HL-60 (cell line): ENCODE results near the gene DOCK10.

Experiments
- DNase-seq, 2 experiments: peaks; one replicate each; pipeline ENCODE4 v3.0.0-alpha.2; 2010 to 2020; ENCODE audit warnings: low read depth in 1 of 2, low spot score in 1 of 2
- H3K27ac ChIP-seq: fragments of 250-450 bp; sonication (Bioruptor Pico); replicated peaks from 2 replicates; pipeline ENCODE4 v1.5.1; 2020; ENCODE audit warnings: mild to moderate bottlenecking, moderate library complexity
- H3K27me3 ChIP-seq: fragments of 250-450 bp; sonication (Bioruptor Pico); 2 replicates; pipeline ENCODE4 v1.5.1; 2021; ENCODE audit warnings: mild to moderate bottlenecking, moderate library complexity; ENCODE audit not compliant: insufficient read depth, poor library complexity, severe bottlenecking
- H3K4me3 ChIP-seq: replicated peaks from 2 replicates; pipeline ENCODE4 v1.5.1; 2011; ENCODE audit warnings: mild to moderate bottlenecking, control low read depth, low read length; ENCODE audit not compliant: insufficient read depth
- CTCF ChIP-seq: IDR thresholded peaks from one replicate; pipeline ENCODE4 v1.5.1; 2011; ENCODE audit warnings: low read length, control low read depth, inconsistent platforms; ENCODE audit not compliant: insufficient read depth
- GABPA ChIP-seq: IDR thresholded peaks from 2 replicates; pipeline ENCODE4 v1.6.1; 2012; ENCODE audit warnings: low read depth
- POLR2AphosphoS5 ChIP-seq: IDR thresholded peaks from 2 replicates; pipeline ENCODE4 v1.6.1; 2012; ENCODE audit warnings: low read depth
- SPI1 ChIP-seq: IDR thresholded peaks from 2 replicates; pipeline ENCODE4 v1.6.1; 2012; ENCODE audit warnings: low read depth, mild to moderate bottlenecking, borderline replicate concordance
- TF ChIP-seq, protein P1 (sequence below): IDR thresholded peaks from 2 replicates; pipeline ENCODE4 v1.6.1; 2012; ENCODE audit warnings: low read depth; ENCODE audit not compliant: insufficient replicate concordance

DOCK10 gene

DNA sequence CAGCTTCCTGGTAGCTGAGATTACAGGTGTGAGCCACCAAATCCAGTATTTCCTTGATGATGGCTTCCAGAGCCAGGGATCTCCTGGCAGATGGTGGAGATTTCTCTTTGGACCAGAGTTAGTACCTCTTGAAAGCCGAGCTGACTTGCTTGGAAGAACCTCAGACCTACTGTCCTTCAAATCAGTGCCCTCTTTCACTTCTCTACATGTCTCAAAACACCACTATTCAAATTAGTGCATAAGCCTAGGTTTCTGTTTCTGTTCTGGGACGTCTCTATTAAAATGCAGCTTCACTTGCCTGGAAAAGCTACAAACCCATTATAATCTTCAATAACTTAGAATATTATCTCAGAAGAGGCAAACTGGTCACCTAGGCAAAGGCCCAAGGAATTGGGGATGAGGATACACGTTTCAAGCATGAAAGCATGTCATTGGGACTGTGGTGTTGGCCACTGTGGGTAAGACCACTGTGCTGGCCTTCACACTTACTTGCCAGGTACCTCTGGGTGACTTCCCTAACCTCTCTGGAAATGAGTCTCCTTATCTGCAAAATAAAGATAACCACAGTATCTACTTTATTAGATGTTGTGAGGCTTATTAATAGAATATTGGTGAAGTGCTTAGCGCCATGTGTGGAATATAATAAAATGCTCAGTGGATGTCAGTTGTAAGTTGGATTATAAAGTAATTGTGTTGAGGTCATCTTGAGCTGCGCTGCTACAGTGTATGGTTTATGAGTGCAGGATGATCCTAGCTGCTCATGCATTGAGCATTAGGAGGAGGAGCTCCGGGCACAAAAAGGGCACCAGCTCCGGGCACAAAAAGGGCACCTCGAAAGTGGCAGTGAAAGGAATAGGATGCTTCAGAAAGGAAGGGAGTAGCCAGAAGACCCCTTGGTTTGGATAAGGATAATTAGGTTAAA, 84.5 kb downstream of the DOCK10 start:
- H3K27ac ChIP-seq: no peak overlapping the region
- H3K27me3 ChIP-seq: no peaks in the 10 kb centered on the region
- H3K4me3 ChIP-seq: no peak overlapping the region
- TF ChIP-seq SPI1 (no peak), CTCF (no peak), POLR2AphosphoS5 (no peak), GABPA (no peak)
- TF ChIP-seq, protein P1, sequence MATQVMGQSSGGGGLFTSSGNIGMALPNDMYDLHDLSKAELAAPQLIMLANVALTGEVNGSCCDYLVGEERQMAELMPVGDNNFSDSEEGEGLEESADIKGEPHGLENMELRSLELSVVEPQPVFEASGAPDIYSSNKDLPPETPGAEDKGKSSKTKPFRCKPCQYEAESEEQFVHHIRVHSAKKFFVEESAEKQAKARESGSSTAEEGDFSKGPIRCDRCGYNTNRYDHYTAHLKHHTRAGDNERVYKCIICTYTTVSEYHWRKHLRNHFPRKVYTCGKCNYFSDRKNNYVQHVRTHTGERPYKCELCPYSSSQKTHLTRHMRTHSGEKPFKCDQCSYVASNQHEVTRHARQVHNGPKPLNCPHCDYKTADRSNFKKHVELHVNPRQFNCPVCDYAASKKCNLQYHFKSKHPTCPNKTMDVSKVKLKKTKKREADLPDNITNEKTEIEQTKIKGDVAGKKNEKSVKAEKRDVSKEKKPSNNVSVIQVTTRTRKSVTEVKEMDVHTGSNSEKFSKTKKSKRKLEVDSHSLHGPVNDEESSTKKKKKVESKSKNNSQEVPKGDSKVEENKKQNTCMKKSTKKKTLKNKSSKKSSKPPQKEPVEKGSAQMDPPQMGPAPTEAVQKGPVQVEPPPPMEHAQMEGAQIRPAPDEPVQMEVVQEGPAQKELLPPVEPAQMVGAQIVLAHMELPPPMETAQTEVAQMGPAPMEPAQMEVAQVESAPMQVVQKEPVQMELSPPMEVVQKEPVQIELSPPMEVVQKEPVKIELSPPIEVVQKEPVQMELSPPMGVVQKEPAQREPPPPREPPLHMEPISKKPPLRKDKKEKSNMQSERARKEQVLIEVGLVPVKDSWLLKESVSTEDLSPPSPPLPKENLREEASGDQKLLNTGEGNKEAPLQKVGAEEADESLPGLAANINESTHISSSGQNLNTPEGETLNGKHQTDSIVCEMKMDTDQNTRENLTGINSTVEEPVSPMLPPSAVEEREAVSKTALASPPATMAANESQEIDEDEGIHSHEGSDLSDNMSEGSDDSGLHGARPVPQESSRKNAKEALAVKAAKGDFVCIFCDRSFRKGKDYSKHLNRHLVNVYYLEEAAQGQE: no peak
- no peak for DNase-seq

DNA sequence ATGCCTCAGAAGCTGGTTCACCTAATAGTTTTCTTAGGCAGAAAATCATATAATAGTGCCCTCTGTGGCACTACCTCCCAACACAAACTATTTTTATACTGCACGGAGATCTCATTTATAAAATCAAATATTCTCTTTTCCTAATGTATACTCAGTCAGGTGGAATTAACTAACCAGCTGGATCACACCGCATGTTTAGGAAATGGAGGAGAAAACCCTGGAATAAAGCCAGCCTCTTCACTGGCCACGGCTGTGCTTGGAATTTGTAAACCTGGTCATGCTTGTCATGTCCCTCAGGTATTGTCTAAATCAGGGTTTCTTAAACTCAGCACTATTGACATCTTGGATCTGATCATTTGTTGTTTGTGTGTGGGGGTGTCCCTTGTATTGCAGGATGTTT, 85.6 kb downstream of the DOCK10 start:
- TF ChIP-seq CTCF (no peak), POLR2AphosphoS5 (no peak), GABPA (no peak), SPI1 (no peak)
- TF ChIP-seq, protein P1: no peak
- H3K27ac ChIP-seq: no peak overlapping the region
- no peak for DNase-seq
- H3K4me3 ChIP-seq: no peak overlapping the region
- H3K27me3 ChIP-seq: no peaks in the 10 kb centered on the region

- TF ChIP-seq POLR2AphosphoS5 (no peak), GABPA (no peak), CTCF (no peak), SPI1 (no peak)
- TF ChIP-seq, protein P1: no peak
These were observed 87.3 kb downstream of the DOCK10 start for GRCh38 chr2:224954980-224955379.

More at GRCh38 chr2:224954980-224955379, 87.3 kb downstream of the DOCK10 start:
- Histone ChIP-seq H3K27me3 (no peaks in the 10 kb centered on the region), H3K4me3 (no peak overlapping the region), H3K27ac (no peak overlapping the region)
- no peak for DNase-seq
